H1 (cell line): ENCODE data around the gene NAA38.

Experiments used
- BRCA1 ChIP-seq: IDR thresholded peaks from 2 replicates; pipeline ENCODE4 v1.6.1; 2012; ENCODE audit warnings: low read depth, low read length, improper control_type of control experiment
- POLR2AphosphoS5 ChIP-seq: IDR thresholded peaks from 2 replicates; pipeline ENCODE4 v1.6.1; 2011; ENCODE audit warnings: low read depth, low read length
- RBBP5 ChIP-seq: IDR thresholded peaks from 2 replicates; pipeline ENCODE4 v1.7.1; 2012; ENCODE audit warnings: low read depth, mild to moderate bottlenecking, inconsistent platforms, low read length, moderate library complexity, borderline replicate concordance
- TF ChIP-seq, protein P1 (sequence below), 3 experiments: IDR thresholded peaks; 1 replicate in 2 of 3; 2 replicates in 1 of 3; pipeline versions ENCODE4 v1.5.1 to v1.6.1; 2011; ENCODE audit warnings: low read length in 3 of 3, mild to moderate bottlenecking in 3 of 3, inconsistent platforms in 2 of 3, low read depth in 1 of 3, moderate library complexity in 1 of 3; ENCODE audit not compliant: insufficient read depth in 1 of 3; ENCODE audit errors: control extremely low read depth in 1 of 3

DNA sequence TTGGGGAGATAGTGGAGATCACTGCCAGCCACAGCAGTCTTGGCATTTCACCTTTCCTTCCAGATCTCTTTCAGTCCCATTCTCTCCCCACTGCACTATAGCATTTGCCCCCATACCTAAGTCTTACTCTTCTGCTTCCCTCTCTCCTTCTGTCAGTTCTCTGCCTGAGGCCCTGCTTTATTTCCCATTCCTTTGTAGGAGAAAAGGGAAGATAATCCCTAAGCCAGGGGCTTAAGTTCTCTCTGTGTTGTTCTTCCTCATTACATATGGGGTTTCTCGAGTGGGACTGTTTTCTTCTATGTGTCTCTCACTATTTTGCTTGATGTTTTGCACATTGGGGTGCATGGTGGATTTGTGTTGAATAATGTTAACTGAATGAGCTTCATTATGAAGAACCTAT lies 16.9 kb downstream of the NAA38 start:
- TF ChIP-seq, protein P1, sequence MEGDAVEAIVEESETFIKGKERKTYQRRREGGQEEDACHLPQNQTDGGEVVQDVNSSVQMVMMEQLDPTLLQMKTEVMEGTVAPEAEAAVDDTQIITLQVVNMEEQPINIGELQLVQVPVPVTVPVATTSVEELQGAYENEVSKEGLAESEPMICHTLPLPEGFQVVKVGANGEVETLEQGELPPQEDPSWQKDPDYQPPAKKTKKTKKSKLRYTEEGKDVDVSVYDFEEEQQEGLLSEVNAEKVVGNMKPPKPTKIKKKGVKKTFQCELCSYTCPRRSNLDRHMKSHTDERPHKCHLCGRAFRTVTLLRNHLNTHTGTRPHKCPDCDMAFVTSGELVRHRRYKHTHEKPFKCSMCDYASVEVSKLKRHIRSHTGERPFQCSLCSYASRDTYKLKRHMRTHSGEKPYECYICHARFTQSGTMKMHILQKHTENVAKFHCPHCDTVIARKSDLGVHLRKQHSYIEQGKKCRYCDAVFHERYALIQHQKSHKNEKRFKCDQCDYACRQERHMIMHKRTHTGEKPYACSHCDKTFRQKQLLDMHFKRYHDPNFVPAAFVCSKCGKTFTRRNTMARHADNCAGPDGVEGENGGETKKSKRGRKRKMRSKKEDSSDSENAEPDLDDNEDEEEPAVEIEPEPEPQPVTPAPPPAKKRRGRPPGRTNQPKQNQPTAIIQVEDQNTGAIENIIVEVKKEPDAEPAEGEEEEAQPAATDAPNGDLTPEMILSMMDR (IDR thresholded peaks at IDR 0.05; ENCODE audit: control extremely low read depth in 1 of 3, insufficient read depth in 1 of 3, low read depth in 1 of 3, low read length in 3 of 3) = no peak
- TF ChIP-seq RBBP5 (no peak), BRCA1 (no peak), POLR2AphosphoS5 (no peak)
